B cell (primary cell): ENCODE measurements around the gene PTRH2.

ENCODE experiments used
- EZH2 ChIP-seq: IDR thresholded peaks from 2 replicates; pipeline ENCODE4 v1.6.1; 2012; ENCODE audit warnings: borderline replicate concordance, low read depth, mild to moderate bottlenecking, moderate library complexity, low read length; ENCODE audit not compliant: insufficient read depth, poor library complexity, severe bottlenecking
- TF ChIP-seq, protein P1 (sequence below): fragments of 200-600 bp; IDR thresholded peaks from one replicate; pipeline ENCODE4 v1.8.0; 2022; ENCODE audit warnings: antibody characterized with exemption, mild to moderate bottlenecking

DNA sequence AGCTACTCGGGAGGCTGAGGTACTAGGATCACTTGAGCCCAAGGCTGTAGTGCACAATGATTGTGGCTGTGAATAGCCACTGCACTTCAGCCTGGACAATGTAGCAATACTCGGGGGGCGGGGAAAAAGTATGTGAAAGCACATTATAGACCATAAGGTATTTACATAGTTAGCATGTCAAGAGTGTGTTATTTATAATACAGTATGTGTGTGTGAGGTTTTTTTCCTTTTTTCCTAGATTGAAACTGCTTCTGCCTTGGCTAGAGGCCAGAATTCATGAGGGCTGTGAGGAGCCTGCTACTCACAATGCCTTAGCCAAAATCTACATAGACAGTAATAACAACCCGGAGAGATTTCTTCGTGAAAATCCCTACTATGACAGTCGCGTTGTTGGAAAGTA lies 30.5 kb downstream of the PTRH2 start:
- TF ChIP-seq, protein P1, sequence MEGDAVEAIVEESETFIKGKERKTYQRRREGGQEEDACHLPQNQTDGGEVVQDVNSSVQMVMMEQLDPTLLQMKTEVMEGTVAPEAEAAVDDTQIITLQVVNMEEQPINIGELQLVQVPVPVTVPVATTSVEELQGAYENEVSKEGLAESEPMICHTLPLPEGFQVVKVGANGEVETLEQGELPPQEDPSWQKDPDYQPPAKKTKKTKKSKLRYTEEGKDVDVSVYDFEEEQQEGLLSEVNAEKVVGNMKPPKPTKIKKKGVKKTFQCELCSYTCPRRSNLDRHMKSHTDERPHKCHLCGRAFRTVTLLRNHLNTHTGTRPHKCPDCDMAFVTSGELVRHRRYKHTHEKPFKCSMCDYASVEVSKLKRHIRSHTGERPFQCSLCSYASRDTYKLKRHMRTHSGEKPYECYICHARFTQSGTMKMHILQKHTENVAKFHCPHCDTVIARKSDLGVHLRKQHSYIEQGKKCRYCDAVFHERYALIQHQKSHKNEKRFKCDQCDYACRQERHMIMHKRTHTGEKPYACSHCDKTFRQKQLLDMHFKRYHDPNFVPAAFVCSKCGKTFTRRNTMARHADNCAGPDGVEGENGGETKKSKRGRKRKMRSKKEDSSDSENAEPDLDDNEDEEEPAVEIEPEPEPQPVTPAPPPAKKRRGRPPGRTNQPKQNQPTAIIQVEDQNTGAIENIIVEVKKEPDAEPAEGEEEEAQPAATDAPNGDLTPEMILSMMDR, result no peak
- TF ChIP-seq EZH2, result no peak
